Measurements from ENCODE around the gene LMBRD2. TPM values are rescaled to one million over a fixed set of nuclear protein-coding genes. Genes with fewer than 3 reads are reported as not detected.

The LMBRD2 gene
- total RNA-seq, 2 donors from 2014 or later: 12.7 to 17.5 TPM

GRCh38 chr5:36055984-36056383 is 95.7 kb downstream of the LMBRD2 start:
- Histone ChIP-seq H3K4me1 (no peaks in the 10 kb centered on the region), H3K36me3 (no peaks in the 10 kb centered on the region), H3K27ac (no peak overlapping the region), H3K27me3 (no peaks in the 10 kb centered on the region), H3K4me3 (no peak overlapping the region), H3K9me3 (no peaks in the 10 kb centered on the region), H3K9ac (ENCODE audit: low read depth in 2 of 2, low read length in 2 of 2) (no peak overlapping the region)
- DNase-seq: no peak
- intact Hi-C loops (cut with DNase I): no loop called here
- no peak for TF ChIP-seq CTCF (IDR thresholded peaks at IDR 0.05)

- H3K36me3 ChIP-seq: no peaks in the 10 kb centered on the region
- no peak overlapping the region for H3K4me3 ChIP-seq
- no peaks in the 10 kb centered on the region for H3K9me3 ChIP-seq
- no peak for DNase-seq
- intact Hi-C loops (cut with DNase I): no loop called here
- no peaks in the 10 kb centered on the region for H3K4me1 ChIP-seq
- no peaks in the 10 kb centered on the region for H3K27me3 ChIP-seq
- H3K9ac ChIP-seq (ENCODE audit: low read depth in 2 of 2, low read length in 2 of 2): no peak overlapping the region
- no peak for TF ChIP-seq CTCF (IDR thresholded peaks at IDR 0.05)
- no peak overlapping the region for H3K27ac ChIP-seq
These were observed 97.0 kb downstream of the LMBRD2 start for GRCh38 chr5:36054647-36055046.

DNA sequence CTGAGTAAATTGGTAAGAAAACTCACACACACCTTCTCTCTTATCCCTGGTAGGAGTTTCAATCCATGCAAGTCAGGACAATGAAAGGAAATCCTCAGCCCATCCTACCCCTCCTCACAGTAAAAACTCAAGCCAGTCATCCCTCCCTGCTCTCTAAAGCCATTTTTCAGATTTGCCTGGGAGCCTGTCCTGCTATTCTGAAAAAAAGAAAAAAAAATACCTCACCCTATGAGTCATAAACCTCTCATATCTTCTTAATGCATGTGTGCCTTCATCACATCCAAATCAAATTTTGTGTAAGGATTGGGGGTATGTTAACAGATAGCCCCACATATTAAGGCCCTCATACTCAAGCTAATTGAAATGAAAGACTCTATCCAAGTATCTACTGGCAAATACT is 99.1 kb downstream of the LMBRD2 start:
- Histone ChIP-seq H3K9ac (ENCODE audit: low read depth in 2 of 2, low read length in 2 of 2) (no peak overlapping the region), H3K27ac (no peak overlapping the region), H3K4me1 (no peaks in the 10 kb centered on the region), H3K27me3 (no peaks in the 10 kb centered on the region), H3K36me3 (no peaks in the 10 kb centered on the region), H3K4me3 (no peak overlapping the region), H3K9me3 (no peaks in the 10 kb centered on the region)
- DNase-seq: no peak
- no peak for TF ChIP-seq CTCF (IDR thresholded peaks at IDR 0.05)
- intact Hi-C loops (cut with DNase I): no loop called here

DNA sequence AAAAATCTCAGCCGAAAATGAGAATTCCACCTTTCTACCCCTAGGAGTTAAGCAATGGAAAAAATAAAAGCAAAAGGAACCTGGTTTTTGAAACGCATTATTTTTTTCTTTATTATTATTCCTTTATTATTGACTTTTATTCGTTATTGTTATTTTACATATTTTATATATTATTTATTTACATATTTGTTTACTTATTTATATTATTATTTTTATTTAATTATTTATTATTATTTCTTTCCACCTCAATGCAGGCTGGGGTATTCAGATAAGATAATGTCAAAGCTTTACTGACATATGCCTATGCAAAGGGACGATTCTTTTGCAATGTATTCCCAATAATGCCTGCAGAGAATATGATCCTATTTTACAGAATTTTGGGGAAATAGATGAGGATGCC is 101.7 kb downstream of the LMBRD2 start:
- no peak for TF ChIP-seq CTCF (IDR thresholded peaks at IDR 0.05)
- no peak for DNase-seq
- no peaks in the 10 kb centered on the region for H3K9me3 ChIP-seq
- no peak overlapping the region for H3K27ac ChIP-seq
- H3K9ac ChIP-seq (ENCODE audit: low read depth in 2 of 2, low read length in 2 of 2): no peak overlapping the region
- no peak overlapping the region for H3K4me3 ChIP-seq
- intact Hi-C loops (cut with DNase I): no loop called here
- no peaks in the 10 kb centered on the region for H3K4me1 ChIP-seq
- no peaks in the 10 kb centered on the region for H3K36me3 ChIP-seq
- no peaks in the 10 kb centered on the region for H3K27me3 ChIP-seq

Small RNAs within 50 kb of the gene (microRNA-seq; reads per million reads assigned to microRNA genes)
- gene MIR580: not detected

Other genes starting within 250 kb of the LMBRD2 start
- not detected for gene CAPSL, start 213.3 kb downstream of the LMBRD2 start, total RNA-seq
- not detected for gene UGT3A1, start 160.5 kb downstream of the LMBRD2 start, total RNA-seq
- gene UGT3A2, start 85.0 kb downstream of the LMBRD2 start, total RNA-seq: not detected
- 10 to 100 TPM; 20.2 to 54.6 TPM for gene SKP2, start 224 bp upstream of the LMBRD2 start, total RNA-seq
- gene NADK2, start 90.0 kb upstream of the LMBRD2 start, total RNA-seq: 10 to 100 TPM; 28.6 to 31.3 TPM
- gene RANBP3L, start 150.0 kb upstream of the LMBRD2 start, total RNA-seq: under 1 TPM in 1 of 2 donors, not detected in 1; 0.19 TPM